AG04450 (cell line): Measurements from ENCODE around the gene CYSRT1. TPM values are rescaled to one million over a fixed set of nuclear protein-coding genes. Genes with fewer than 3 reads are reported as not detected.

Experiments used
- CTCF ChIA-PET: fragments of 300-600, 350-600 bp; formaldehyde crosslinking; extraction: SDS; loops from one replicate; lab custom pipeline; 2022; ENCODE audit warnings: antibody characterized with exemption, inconsistent platforms; lab: Charles Lee
- POLR2A ChIA-PET: fragments of 350-600 bp; formaldehyde crosslinking; extraction: SDS; loops from one replicate; lab custom pipeline; 2021; ENCODE audit warnings: antibody characterized with exemption, inconsistent platforms; lab: Yijun Ruan, JAX
- DNase-seq: peaks from one replicate; pipeline ENCODE4 v3.0.0-alpha.2; 2011; ENCODE audit warnings: low read depth, low spot score
- H3K27ac ChIP-seq: one replicate; pipeline ENCODE4 v1.5.1; 2012; ENCODE audit warnings: low read depth, low read length, control low read depth
- H3K27me3 ChIP-seq: one replicate; pipeline ENCODE4 v1.6.0; 2012; ENCODE audit warnings: low read length; ENCODE audit not compliant: control insufficient read depth, insufficient read depth
- H3K4me3 ChIP-seq: 2 replicates; pipeline ENCODE4 v1.5.1; 2011; ENCODE audit warnings: mild to moderate bottlenecking, low read depth, low read length, control low read depth
- H3K9me3 ChIP-seq: 2 replicates; pipeline ENCODE4 v1.5.1; 2012; ENCODE audit warnings: low read length; ENCODE audit not compliant: control insufficient read depth, insufficient read depth
- CTCF ChIP-seq: IDR thresholded peaks from 2 replicates; pipeline ENCODE4 v1.5.1; 2011; ENCODE audit warnings: low read depth, low read length, control low read depth, inconsistent platforms
- polyA plus RNA-seq: library from polyadenylated mRNA; depleted of rRNA; stranded (reverse); fragments of >200 nt; gene quantifications from 2 replicates; pipeline ENCODE4 v1.2.3, GENCODE V29; 2011

Gene CYSRT1
- polyA plus RNA-seq, 1 experiment = 0.27 TPM

GRCh38 chr9:137198902-137199283 lies 26.1 kb upstream of the CYSRT1 start:
- H3K27ac ChIP-seq = no peak overlapping the region
- ChIA-PET CTCF (interaction anchor here (0.8 kb wide), 1 partner anchor 38 kb away, joined by 5 read pairs; no protein-coding TSS in a partner anchor), POLR2A (interaction anchor here (0.6 to 2.4 kb wide), 4 partner anchors 10 to 68 kb away, joined by 3 to 13 read pairs (median 6); partner anchors contain the start of gene TUBB4B)
- H3K4me3 ChIP-seq = peak overlapping the region; percentile 56
- no peaks in the 10 kb centered on the region; the same call in 1 of the 2 replicates for H3K9me3 ChIP-seq
- no peak for TF ChIP-seq CTCF
- H3K27me3 ChIP-seq = no peaks in the 10 kb centered on the region
- no peak for DNase-seq

- ChIA-PET CTCF (interaction anchor here (0.8 kb wide), 1 partner anchor 37 kb away, joined by 5 read pairs; no protein-coding TSS in a partner anchor), POLR2A (interaction anchor here (0.6 to 2.4 kb wide), 4 partner anchors 10 to 68 kb away, joined by 3 to 13 read pairs (median 6); partner anchors contain the start of gene TUBB4B)
- no peak for DNase-seq
- H3K4me3 ChIP-seq = peak overlapping the region; percentile 56
- no peaks in the 10 kb centered on the region; the same call in 1 of the 2 replicates for H3K9me3 ChIP-seq
- no peaks in the 10 kb centered on the region for H3K27me3 ChIP-seq
- no peak for TF ChIP-seq CTCF
- H3K27ac ChIP-seq = no peak overlapping the region
Observed at GRCh38 chr9:137199411-137200121, 25.4 kb upstream of the CYSRT1 start.

- peak within 1 kb of the TSS; percentile 77 for H3K4me3 ChIP-seq
- ChIA-PET POLR2A (interaction anchor here (0.5 to 1.8 kb wide), 12 partner anchors 12 to 326 kb away, joined by 3 to 38 read pairs (median 6); partner anchors contain the start of genes ANAPC2, MAN1B1, SSNA1 and TUBB4B), CTCF (interaction anchor here (1.2 to 1.5 kb wide), 2 partner anchors 12 to 36 kb away, joined by 6 read pairs; partner anchors contain the start of genes ANAPC2 and SSNA1)
- DNase-seq = peak; percentile 94
- TF ChIP-seq CTCF = no peak
- H3K27me3 ChIP-seq = no peaks in the 10 kb centered on the region
- H3K27ac ChIP-seq = no peak within 1 kb of the TSS
- no peaks in the 10 kb centered on the region; the same call in 1 of the 2 replicates for H3K9me3 ChIP-seq
Observed at GRCh38 chr9:137200311-137201204, 24.4 kb upstream of the CYSRT1 start, which contains the start of gene TPRN. TPRN (minus strand) TSS chr9:137200741; CDS start chr9:137200711, 30 bp downstream.

- POLR2A ChIA-PET = interaction anchor here (0.5 to 1.8 kb wide), 12 partner anchors 12 to 326 kb away, joined by 3 to 38 read pairs (median 6); partner anchors contain the start of genes ANAPC2, MAN1B1, SSNA1 and TUBB4B
- no peak overlapping the region for H3K27ac ChIP-seq
Observed at GRCh38 chr9:137201205-137201868, 23.6 kb upstream of the CYSRT1 start.

More at GRCh38 chr9:137201205-137201868, 23.6 kb upstream of the CYSRT1 start:
- no peak for TF ChIP-seq CTCF
- Histone ChIP-seq H3K4me3 (peak overlapping the region; percentile 77), H3K9me3 (no peaks in the 10 kb centered on the region; the same call in 1 of the 2 replicates), H3K27me3 (no peaks in the 10 kb centered on the region)
- CTCF ChIA-PET = interaction anchor here (1.2 to 1.5 kb wide), 2 partner anchors 12 to 35 kb away, joined by 6 read pairs; partner anchors contain the start of genes ANAPC2 and SSNA1
- no peak for DNase-seq
